ENCODE measurements around the gene SIGLEC1. TPM values are rescaled to one million over a fixed set of nuclear protein-coding genes. Genes with fewer than 3 reads are reported as not detected.

The SIGLEC1 gene
- total RNA-seq, 1 donor from 2014 or later = not detected

Other genes starting within 250 kb of the SIGLEC1 start
- gene ATRN, start 241.6 kb downstream of the SIGLEC1 start, total RNA-seq = 20.9 and 25.2 TPM in 2 replicates
- gene GFRA4, start 49.2 kb downstream of the SIGLEC1 start, total RNA-seq = not detected in 2 replicates
- under 0.01 TPM in 1 of 2 replicates, not detected in the other for gene ADAM33, start 30.6 kb downstream of the SIGLEC1 start, total RNA-seq
- gene HSPA12B, start 20.1 kb upstream of the SIGLEC1 start, total RNA-seq = 8.7 and 9.9 TPM in 2 replicates
- 10.3 and 19.2 TPM in 2 replicates for gene ADISSP, start 55.2 kb upstream of the SIGLEC1 start, total RNA-seq
- under 0.01 TPM in 1 of 2 replicates, not detected in the other for gene SPEF1, start 68.8 kb upstream of the SIGLEC1 start, total RNA-seq
- 51.2 and 76.8 TPM in 2 replicates for gene CENPB, start 74.1 kb upstream of the SIGLEC1 start, total RNA-seq
- 18.3 and 21.4 TPM in 2 replicates for gene CDC25B, start 83.7 kb upstream of the SIGLEC1 start, total RNA-seq
- gene AP5S1, start 107.9 kb upstream of the SIGLEC1 start, total RNA-seq = 10.7 and 15.7 TPM in 2 replicates
- 12.4 and 15.9 TPM in 2 replicates for gene MAVS, start 134.2 kb upstream of the SIGLEC1 start, total RNA-seq
- 27.9 and 31.0 TPM in 2 replicates for gene PANK2, start 176.8 kb upstream of the SIGLEC1 start, total RNA-seq